ENCODE results near the gene ACTR3C.
A peak's percentile ranks its signal among the peaks of the same experiment; 100 is the strongest.

The ACTR3C gene

GRCh38 chr7:150337179-150337578 lies 13.8 kb upstream of the ACTR3C start:
- DNase-seq (ENCODE audit: extremely low read depth in 1 of 2, low read depth in 1 of 2), result no peak

- DNase-seq (ENCODE audit: extremely low read depth in 1 of 2, low read depth in 1 of 2), result no peak
These were observed 13.4 kb upstream of the ACTR3C start for GRCh38 chr7:150336746-150337145.

- DNase-seq (ENCODE audit: extremely low read depth in 1 of 2, low read depth in 1 of 2), result no peak
These were observed 12.4 kb upstream of the ACTR3C start for GRCh38 chr7:150335774-150336112.

GRCh38 chr7:150335108-150335773 lies 11.9 kb upstream of the ACTR3C start:
- DNase-seq (ENCODE audit: extremely low read depth in 1 of 2, low read depth in 1 of 2), result no peak

GRCh38 chr7:150334108-150334507 lies 10.8 kb upstream of the ACTR3C start:
- no peak for DNase-seq (ENCODE audit: extremely low read depth in 1 of 2, low read depth in 1 of 2)

- DNase-seq (ENCODE audit: extremely low read depth in 1 of 2, low read depth in 1 of 2), result no peak
These were observed 10.3 kb upstream of the ACTR3C start for GRCh38 chr7:150333659-150334058.

- DNase-seq (ENCODE audit: extremely low read depth in 1 of 2, low read depth in 1 of 2), result no peak
These were observed 9.7 kb upstream of the ACTR3C start for GRCh38 chr7:150332852-150333635.

- DNase-seq (ENCODE audit: extremely low read depth in 1 of 2, low read depth in 1 of 2), result no peak
These were observed 7.0 kb upstream of the ACTR3C start for GRCh38 chr7:150330211-150330885.

- DNase-seq (ENCODE audit: extremely low read depth in 1 of 2, low read depth in 1 of 2), result no peak
These were observed 6.2 kb upstream of the ACTR3C start for GRCh38 chr7:150329331-150330120.

GRCh38 chr7:150327308-150327707 lies 4.0 kb upstream of the ACTR3C start:
- no peak for DNase-seq (ENCODE audit: extremely low read depth in 1 of 2, low read depth in 1 of 2)

- DNase-seq (ENCODE audit: extremely low read depth in 1 of 2, low read depth in 1 of 2), result no peak
These were observed 3.4 kb upstream of the ACTR3C start for GRCh38 chr7:150326657-150327268.

- no peak for DNase-seq (ENCODE audit: extremely low read depth in 1 of 2, low read depth in 1 of 2)
These were observed 2.6 kb upstream of the ACTR3C start for GRCh38 chr7:150325901-150326300.

- no peak for DNase-seq (ENCODE audit: extremely low read depth in 1 of 2, low read depth in 1 of 2)
These were observed 1.8 kb upstream of the ACTR3C start for GRCh38 chr7:150325110-150325611.

- DNase-seq (ENCODE audit: extremely low read depth in 1 of 2, low read depth in 1 of 2), result no peak
These were observed 1.1 kb upstream of the ACTR3C start for GRCh38 chr7:150324373-150324961.

GRCh38 chr7:150323682-150324372 lies 482 bp upstream of the ACTR3C start:
- DNase-seq (ENCODE audit: extremely low read depth in 1 of 2, low read depth in 1 of 2), result no peak

- peak in 1 of 2 donors; percentile 27 for DNase-seq (ENCODE audit: extremely low read depth in 1 of 2, low read depth in 1 of 2)
These were observed 1.1 kb downstream of the ACTR3C start for GRCh38 chr7:150322114-150322832.

GRCh38 chr7:150321788-150322113 lies 1.6 kb downstream of the ACTR3C start:
- no peak for DNase-seq (ENCODE audit: extremely low read depth in 1 of 2, low read depth in 1 of 2)

- DNase-seq (ENCODE audit: extremely low read depth in 1 of 2, low read depth in 1 of 2), result no peak
These were observed 5.4 kb downstream of the ACTR3C start for GRCh38 chr7:150317748-150318444.
